ENCODE data around the gene RNF13.

The RNF13 gene

GRCh38 chr3:149959443-149959842 lies 146.4 kb downstream of the RNF13 start:
- TF ChIP-seq, protein P1, sequence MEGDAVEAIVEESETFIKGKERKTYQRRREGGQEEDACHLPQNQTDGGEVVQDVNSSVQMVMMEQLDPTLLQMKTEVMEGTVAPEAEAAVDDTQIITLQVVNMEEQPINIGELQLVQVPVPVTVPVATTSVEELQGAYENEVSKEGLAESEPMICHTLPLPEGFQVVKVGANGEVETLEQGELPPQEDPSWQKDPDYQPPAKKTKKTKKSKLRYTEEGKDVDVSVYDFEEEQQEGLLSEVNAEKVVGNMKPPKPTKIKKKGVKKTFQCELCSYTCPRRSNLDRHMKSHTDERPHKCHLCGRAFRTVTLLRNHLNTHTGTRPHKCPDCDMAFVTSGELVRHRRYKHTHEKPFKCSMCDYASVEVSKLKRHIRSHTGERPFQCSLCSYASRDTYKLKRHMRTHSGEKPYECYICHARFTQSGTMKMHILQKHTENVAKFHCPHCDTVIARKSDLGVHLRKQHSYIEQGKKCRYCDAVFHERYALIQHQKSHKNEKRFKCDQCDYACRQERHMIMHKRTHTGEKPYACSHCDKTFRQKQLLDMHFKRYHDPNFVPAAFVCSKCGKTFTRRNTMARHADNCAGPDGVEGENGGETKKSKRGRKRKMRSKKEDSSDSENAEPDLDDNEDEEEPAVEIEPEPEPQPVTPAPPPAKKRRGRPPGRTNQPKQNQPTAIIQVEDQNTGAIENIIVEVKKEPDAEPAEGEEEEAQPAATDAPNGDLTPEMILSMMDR (IDR thresholded peaks at IDR 0.05; ENCODE audit: poor library complexity, severe bottlenecking) = no peak
- DNase-seq (ENCODE audit: low spot score) (no peak), ATAC-seq (ENCODE audit: low read depth) (no peak)
- no peaks in the 10 kb centered on the region for H3K27me3 ChIP-seq (ENCODE audit: insufficient read depth, poor library complexity, severe bottlenecking)
- no peak overlapping the region for H3K4me3 ChIP-seq (ENCODE audit: severe bottlenecking)
- H3K36me3 ChIP-seq (ENCODE audit: low read depth) = peaks cover 69% of the 10 kb centered on the region
- H3K4me1 ChIP-seq (ENCODE audit: insufficient read depth, poor library complexity, severe bottlenecking) = peaks cover 12% of the 10 kb centered on the region
- H3K9me3 ChIP-seq (ENCODE audit: severe bottlenecking) = no peaks in the 10 kb centered on the region
- no peak overlapping the region for H3K27ac ChIP-seq (ENCODE audit: poor library complexity, severe bottlenecking)

DNA sequence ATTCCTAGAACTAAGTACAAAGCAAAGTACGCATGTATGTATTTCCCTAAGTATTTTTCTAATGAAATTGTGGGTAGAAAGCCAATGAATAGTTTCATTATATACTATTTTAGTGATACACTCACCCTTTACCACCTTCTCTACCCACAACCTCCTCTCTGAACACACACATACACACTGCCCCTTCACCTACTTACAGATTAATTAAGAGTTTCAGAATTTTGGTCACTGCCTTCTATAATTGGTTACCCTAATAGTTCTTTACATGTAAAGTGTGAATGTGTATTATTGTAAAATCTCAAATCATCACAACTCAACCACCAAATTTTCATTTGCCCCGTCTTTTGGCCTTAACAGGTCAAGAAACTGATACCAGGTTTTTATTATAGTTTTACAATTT lies 150.5 kb downstream of the RNF13 start:
- Histone ChIP-seq H3K4me3 (ENCODE audit: severe bottlenecking) (no peak overlapping the region), H3K36me3 (ENCODE audit: low read depth) (peaks cover 85% of the 10 kb centered on the region), H3K27ac (ENCODE audit: poor library complexity, severe bottlenecking) (no peak overlapping the region), H3K4me1 (ENCODE audit: insufficient read depth, poor library complexity, severe bottlenecking) (peaks cover 18% of the 10 kb centered on the region), H3K27me3 (ENCODE audit: insufficient read depth, poor library complexity, severe bottlenecking) (no peaks in the 10 kb centered on the region), H3K9me3 (ENCODE audit: severe bottlenecking) (no peaks in the 10 kb centered on the region)
- no peak for ATAC-seq (ENCODE audit: low read depth)
- no peak for DNase-seq (ENCODE audit: low spot score)
- TF ChIP-seq, protein P1 (IDR thresholded peaks at IDR 0.05; ENCODE audit: poor library complexity, severe bottlenecking) = no peak

GRCh38 chr3:149964291-149964690 lies 151.3 kb downstream of the RNF13 start:
- no peak overlapping the region for H3K27ac ChIP-seq (ENCODE audit: poor library complexity, severe bottlenecking)
- no peaks in the 10 kb centered on the region for H3K27me3 ChIP-seq (ENCODE audit: insufficient read depth, poor library complexity, severe bottlenecking)
- peaks cover 83% of the 10 kb centered on the region for H3K36me3 ChIP-seq (ENCODE audit: low read depth)
- TF ChIP-seq, protein P1 (IDR thresholded peaks at IDR 0.05; ENCODE audit: poor library complexity, severe bottlenecking) = no peak
- H3K9me3 ChIP-seq (ENCODE audit: severe bottlenecking) = no peaks in the 10 kb centered on the region
- no peak for DNase-seq (ENCODE audit: low spot score)
- peaks cover 20% of the 10 kb centered on the region for H3K4me1 ChIP-seq (ENCODE audit: insufficient read depth, poor library complexity, severe bottlenecking)
- H3K4me3 ChIP-seq (ENCODE audit: severe bottlenecking) = no peak overlapping the region
- no peak for ATAC-seq (ENCODE audit: low read depth)

DNA sequence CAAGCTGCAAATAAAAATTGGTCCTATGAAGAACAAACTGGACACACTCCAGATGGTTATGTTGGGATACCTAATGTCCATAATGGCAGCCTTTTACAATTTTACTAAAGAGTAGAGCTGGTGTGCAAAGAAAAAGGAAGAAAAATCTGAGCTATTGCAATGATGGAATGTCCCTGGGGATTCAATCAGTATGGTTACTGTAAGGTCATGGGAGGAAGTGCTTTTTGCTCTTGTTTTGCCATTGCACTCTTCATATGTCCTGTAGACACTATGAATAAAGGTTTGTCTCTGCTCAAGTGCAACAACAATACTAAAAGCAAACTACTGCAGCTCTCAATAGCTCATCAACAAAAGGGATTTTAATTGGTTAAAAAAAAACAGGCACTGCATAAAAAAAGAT lies 152.3 kb downstream of the RNF13 start:
- H3K36me3 ChIP-seq (ENCODE audit: low read depth) = peaks cover 77% of the 10 kb centered on the region
- TF ChIP-seq, protein P1 (IDR thresholded peaks at IDR 0.05; ENCODE audit: poor library complexity, severe bottlenecking) = no peak
- no peak overlapping the region for H3K4me3 ChIP-seq (ENCODE audit: severe bottlenecking)
- DNase-seq (ENCODE audit: low spot score) (no peak), ATAC-seq (ENCODE audit: low read depth) (no peak)
- H3K27ac ChIP-seq (ENCODE audit: poor library complexity, severe bottlenecking) = no peak overlapping the region
- no peaks in the 10 kb centered on the region for H3K9me3 ChIP-seq (ENCODE audit: severe bottlenecking)
- peaks cover 12% of the 10 kb centered on the region for H3K4me1 ChIP-seq (ENCODE audit: insufficient read depth, poor library complexity, severe bottlenecking)
- H3K27me3 ChIP-seq (ENCODE audit: insufficient read depth, poor library complexity, severe bottlenecking) = no peaks in the 10 kb centered on the region

GRCh38 chr3:149967086-149967685 lies 154.2 kb downstream of the RNF13 start:
- ATAC-seq (ENCODE audit: low read depth) (no peak), DNase-seq (ENCODE audit: low spot score) (no peak)
- Histone ChIP-seq H3K9me3 (ENCODE audit: severe bottlenecking) (no peaks in the 10 kb centered on the region), H3K27ac (ENCODE audit: poor library complexity, severe bottlenecking) (peak overlapping the region; percentile 87), H3K36me3 (ENCODE audit: low read depth) (peaks cover 66% of the 10 kb centered on the region), H3K4me1 (ENCODE audit: insufficient read depth, poor library complexity, severe bottlenecking) (peaks cover 12% of the 10 kb centered on the region), H3K4me3 (ENCODE audit: severe bottlenecking) (no peak overlapping the region), H3K27me3 (ENCODE audit: insufficient read depth, poor library complexity, severe bottlenecking) (no peaks in the 10 kb centered on the region)
- TF ChIP-seq, protein P1 (IDR thresholded peaks at IDR 0.05; ENCODE audit: poor library complexity, severe bottlenecking) = peak; percentile 86

Measured in RWPE2 (cell line).